Memory B cell (primary cell): Measurements from ENCODE around the gene ADAM10.
A peak's percentile ranks its signal among the peaks of the same experiment; 100 is the strongest.
"Not testable (repeated sequence)": the region's sequence is repeated elsewhere in the genome, so short reads cannot be mapped to it uniquely, and the experiment has no call there.

Source experiments
- ATAC-seq: fragments of 150-1000 bp; cut with Tn5 transposase; 2 replicates; pipeline ENCODE4 v1.10.0; 2021; ENCODE audit warnings: low read depth, mild to moderate bottlenecking, moderate library complexity
- DNase-seq, 2 donors: peaks; one replicate each; pipeline ENCODE4 v3.0.0; 2022; ENCODE audit warnings: low spot score in 2 of 2
- H3K27ac Mint-ChIP-seq: one replicate; pipeline ENCODE4 v1.8.0; 2022; ENCODE audit warnings: mild to moderate bottlenecking, moderate library complexity, mixed read lengths
- H3K27me3 Mint-ChIP-seq: one replicate; pipeline ENCODE4 v1.8.0; 2022; ENCODE audit warnings: mixed read lengths
- H3K36me3 Mint-ChIP-seq: one replicate; pipeline ENCODE4 v1.8.0; 2022; ENCODE audit warnings: mild to moderate bottlenecking, mixed read lengths
- H3K4me1 Mint-ChIP-seq: one replicate; pipeline ENCODE4 v1.8.0; 2022; ENCODE audit warnings: mixed read lengths
- H3K4me3 Mint-ChIP-seq: one replicate; pipeline ENCODE4 v1.8.0; 2022; ENCODE audit warnings: mild to moderate bottlenecking, moderate library complexity, mixed read lengths
- H3K9me3 Mint-ChIP-seq: one replicate; pipeline ENCODE4 v1.8.0; 2022; ENCODE audit warnings: mixed read lengths

Gene ADAM10

GRCh38 chr15:58649175-58649574, 100.3 kb downstream of the ADAM10 start:
- H3K4me1 Mint-ChIP-seq, result no peaks in the 10 kb centered on the region
- ATAC-seq (no peak), DNase-seq (no peak)
- H3K27ac Mint-ChIP-seq, result no peak overlapping the region
- no peaks in the 10 kb centered on the region for H3K27me3 Mint-ChIP-seq
- H3K9me3 Mint-ChIP-seq, result no peaks in the 10 kb centered on the region
- no peak overlapping the region for H3K4me3 Mint-ChIP-seq
- H3K36me3 Mint-ChIP-seq, result peaks cover 20% of the 10 kb centered on the region

GRCh38 chr15:58643996-58644395, 105.5 kb downstream of the ADAM10 start:
- peaks cover 25% of the 10 kb centered on the region for H3K36me3 Mint-ChIP-seq
- H3K4me3 Mint-ChIP-seq, result no peak overlapping the region
- H3K9me3 Mint-ChIP-seq, result no peaks in the 10 kb centered on the region
- no peaks in the 10 kb centered on the region for H3K4me1 Mint-ChIP-seq
- ATAC-seq, result no peak
- DNase-seq, result no peak
- no peaks in the 10 kb centered on the region for H3K27me3 Mint-ChIP-seq
- no peak overlapping the region for H3K27ac Mint-ChIP-seq

GRCh38 chr15:58641660-58642059, 107.8 kb downstream of the ADAM10 start:
- no peak for ATAC-seq
- DNase-seq, result no peak
- no peaks in the 10 kb centered on the region for H3K27me3 Mint-ChIP-seq
- H3K9me3 Mint-ChIP-seq, result no peaks in the 10 kb centered on the region
- H3K4me1 Mint-ChIP-seq, result no peaks in the 10 kb centered on the region
- H3K36me3 Mint-ChIP-seq, result peaks cover 27% of the 10 kb centered on the region
- no peak overlapping the region for H3K27ac Mint-ChIP-seq
- no peak overlapping the region for H3K4me3 Mint-ChIP-seq

- no peak for DNase-seq
- Mint-ChIP-seq H3K9me3 (no peaks in the 10 kb centered on the region), H3K36me3 (peaks cover 25% of the 10 kb centered on the region), H3K4me3 (no peak overlapping the region), H3K27me3 (no peaks in the 10 kb centered on the region), H3K4me1 (no peaks in the 10 kb centered on the region), H3K27ac (no peak overlapping the region)
- no peak for ATAC-seq
Measured at GRCh38 chr15:58639992-58640391, 109.5 kb downstream of the ADAM10 start.

GRCh38 chr15:58639002-58639756, 110.3 kb downstream of the ADAM10 start:
- Mint-ChIP-seq H3K27me3 (no peaks in the 10 kb centered on the region), H3K36me3 (peaks cover 22% of the 10 kb centered on the region), H3K9me3 (no peaks in the 10 kb centered on the region), H3K27ac (peak overlapping the region; percentile 24), H3K4me1 (no peaks in the 10 kb centered on the region), H3K4me3 (no peak overlapping the region)
- DNase-seq (no peak), ATAC-seq (no peak)

- H3K27ac Mint-ChIP-seq, result no peak overlapping the region
- H3K36me3 Mint-ChIP-seq, result peaks cover 17% of the 10 kb centered on the region
- H3K4me1 Mint-ChIP-seq, result peaks cover 13% of the 10 kb centered on the region
- ATAC-seq, result no peak
- H3K9me3 Mint-ChIP-seq, result no peaks in the 10 kb centered on the region
- DNase-seq, result no peak
- H3K4me3 Mint-ChIP-seq, result no peak overlapping the region
- H3K27me3 Mint-ChIP-seq, result no peaks in the 10 kb centered on the region
Measured at GRCh38 chr15:58632789-58633188, 116.7 kb downstream of the ADAM10 start.

GRCh38 chr15:58631319-58631718, 118.2 kb downstream of the ADAM10 start:
- peaks cover 19% of the 10 kb centered on the region for H3K4me1 Mint-ChIP-seq
- H3K4me3 Mint-ChIP-seq, result no peak overlapping the region
- peaks cover 25% of the 10 kb centered on the region for H3K36me3 Mint-ChIP-seq
- no peaks in the 10 kb centered on the region for H3K9me3 Mint-ChIP-seq
- DNase-seq, result no peak
- no peaks in the 10 kb centered on the region for H3K27me3 Mint-ChIP-seq
- H3K27ac Mint-ChIP-seq, result peak overlapping the region; percentile 62
- ATAC-seq, result no peak

GRCh38 chr15:58629625-58630024, 119.9 kb downstream of the ADAM10 start:
- Mint-ChIP-seq H3K4me1 (peaks cover 19% of the 10 kb centered on the region), H3K9me3 (no peaks in the 10 kb centered on the region), H3K27me3 (no peaks in the 10 kb centered on the region), H3K27ac (no peak overlapping the region), H3K36me3 (peaks cover 32% of the 10 kb centered on the region), H3K4me3 (no peak overlapping the region)
- no peak for DNase-seq
- no peak for ATAC-seq

GRCh38 chr15:58628206-58628947, 121.1 kb downstream of the ADAM10 start:
- no peak for DNase-seq

GRCh38 chr15:58627701-58628100, 121.8 kb downstream of the ADAM10 start:
- Mint-ChIP-seq H3K27me3 (no peaks in the 10 kb centered on the region), H3K4me3 (peak overlapping the region; percentile 11), H3K9me3 (peaks cover 3% of the 10 kb centered on the region), H3K36me3 (peaks cover 39% of the 10 kb centered on the region), H3K4me1 (peaks cover 19% of the 10 kb centered on the region), H3K27ac (peak overlapping the region; percentile 88)
- DNase-seq (no peak), ATAC-seq (no peak)

More at GRCh38 chr15:58628206-58628947, 121.1 kb downstream of the ADAM10 start:
- Mint-ChIP-seq H3K4me1 (peaks cover 19% of the 10 kb centered on the region), H3K27me3 (no peaks in the 10 kb centered on the region), H3K27ac (peak overlapping the region; percentile 88), H3K4me3 (peak overlapping the region; percentile 59), H3K36me3 (peaks cover 35% of the 10 kb centered on the region), H3K9me3 (peaks cover 2% of the 10 kb centered on the region)
- peak; percentile 53 for ATAC-seq

GRCh38 chr15:58627046-58627445, 122.5 kb downstream of the ADAM10 start:
- ATAC-seq (no peak), DNase-seq (no peak)
- peaks cover 38% of the 10 kb centered on the region for H3K36me3 Mint-ChIP-seq
- peaks cover 19% of the 10 kb centered on the region for H3K4me1 Mint-ChIP-seq
- H3K9me3 Mint-ChIP-seq, result peaks cover 3% of the 10 kb centered on the region
- H3K27me3 Mint-ChIP-seq, result no peaks in the 10 kb centered on the region
- H3K27ac Mint-ChIP-seq, result peak overlapping the region; percentile 88
- H3K4me3 Mint-ChIP-seq, result no peak overlapping the region

GRCh38 chr15:58626378-58626777, 123.1 kb downstream of the ADAM10 start:
- H3K4me3 Mint-ChIP-seq, result no peak overlapping the region
- peaks cover 19% of the 10 kb centered on the region for H3K4me1 Mint-ChIP-seq
- no peak overlapping the region for H3K27ac Mint-ChIP-seq
- no peaks in the 10 kb centered on the region for H3K27me3 Mint-ChIP-seq
- peaks cover 3% of the 10 kb centered on the region for H3K9me3 Mint-ChIP-seq
- H3K36me3 Mint-ChIP-seq, result peaks cover 39% of the 10 kb centered on the region
- DNase-seq, result no peak
- no peak for ATAC-seq

- Mint-ChIP-seq H3K27me3 (no peaks in the 10 kb centered on the region), H3K9me3 (peaks cover 8% of the 10 kb centered on the region), H3K36me3 (peaks cover 50% of the 10 kb centered on the region), H3K4me3 (no peak overlapping the region), H3K4me1 (peaks cover 10% of the 10 kb centered on the region), H3K27ac (no peak overlapping the region)
- DNase-seq (no peak), ATAC-seq (no peak)
Measured at GRCh38 chr15:58622877-58623276, 126.6 kb downstream of the ADAM10 start.

GRCh38 chr15:58620268-58620667, 129.2 kb downstream of the ADAM10 start:
- Mint-ChIP-seq H3K36me3 (peaks cover 50% of the 10 kb centered on the region), H3K9me3 (peaks cover 13% of the 10 kb centered on the region)
- H3K27me3 Mint-ChIP-seq, H3K4me3 Mint-ChIP-seq, H3K27ac Mint-ChIP-seq, DNase-seq, ATAC-seq, H3K4me1 Mint-ChIP-seq: not testable (repeated sequence)
